NCI-H446 (cell line): ENCODE results near the gene AFDN.

Experiments
- DNase-seq, 2 experiments: peaks; one replicate each; lab custom pipeline; 2025; lab: John Stamatoyannopoulos, UW

AFDN gene

GRCh38 chr6:167980911-167981580 lies 154.3 kb downstream of the AFDN start:
- no peak for DNase-seq

- no peak for DNase-seq
Measured at GRCh38 chr6:167981916-167982462, 155.3 kb downstream of the AFDN start.

GRCh38 chr6:167984144-167984719 lies 157.5 kb downstream of the AFDN start:
- no peak for DNase-seq

- DNase-seq, result no peak
Measured at GRCh38 chr6:167984876-167985604, 158.3 kb downstream of the AFDN start.

- DNase-seq, result no peak
Measured at GRCh38 chr6:167985911-167986595, 159.3 kb downstream of the AFDN start.

GRCh38 chr6:167987396-167988153 lies 160.9 kb downstream of the AFDN start:
- no peak for DNase-seq

GRCh38 chr6:167988154-167988495 lies 161.4 kb downstream of the AFDN start:
- DNase-seq, result no peak

GRCh38 chr6:167988945-167989841 lies 162.5 kb downstream of the AFDN start:
- no peak for DNase-seq

GRCh38 chr6:167990016-167990945 lies 163.6 kb downstream of the AFDN start:
- no peak for DNase-seq

GRCh38 chr6:167993169-167993568 lies 166.5 kb downstream of the AFDN start:
- DNase-seq, result no peak

- DNase-seq, result no peak
Measured at GRCh38 chr6:167993831-167994230, 167.1 kb downstream of the AFDN start.

GRCh38 chr6:167995302-167995701 lies 168.6 kb downstream of the AFDN start:
- no peak for DNase-seq

- DNase-seq, result no peak
Measured at GRCh38 chr6:167995731-167996151, 169.0 kb downstream of the AFDN start.

GRCh38 chr6:167996424-167997199 lies 169.9 kb downstream of the AFDN start:
- no peak for DNase-seq

- no peak for DNase-seq
Measured at GRCh38 chr6:167997642-167998041, 170.9 kb downstream of the AFDN start, which contains the start of gene KIF25. Gene KIF25, plus strand, starts transcription at chr6:167997671. Its CDS starts 31,915 bp downstream, at chr6:168029586.

GRCh38 chr6:167998215-167998614 lies 171.5 kb downstream of the AFDN start:
- no peak for DNase-seq

GRCh38 chr6:168000198-168001028 lies 173.7 kb downstream of the AFDN start:
- DNase-seq, result no peak

GRCh38 chr6:168001029-168001332 lies 174.3 kb downstream of the AFDN start:
- no peak for DNase-seq
